Endometrial microvascular endothelial cells (primary cell): Measurements from ENCODE around the gene STK4. TPM values are rescaled to one million over a fixed set of nuclear protein-coding genes. Genes with fewer than 3 reads are reported as not detected.
"Not testable (repeated sequence)": the region's sequence is repeated elsewhere in the genome, so short reads cannot be mapped to it uniquely, and the experiment has no call there.

Experiments used
- in situ Hi-C: cut with HindIII; loops from 2 replicates; pipeline ENCODE4 v1.10.0; 2017; ENCODE audit warnings: low sequenced_read_pairs, low pct_unique_long_range_greater_than_20kb; ENCODE audit errors: inconsistent ontology term
- total RNA-seq: library from RNA; depleted of rRNA; stranded (reverse); fragments of >200 nt; gene quantifications from one replicate; pipeline ENCODE4 v1.2.3, GENCODE V29; 2015; ENCODE audit errors: inconsistent ontology term

STK4 gene
- total RNA-seq, 1 donor from 2014 or later = 13.7 TPM

DNA sequence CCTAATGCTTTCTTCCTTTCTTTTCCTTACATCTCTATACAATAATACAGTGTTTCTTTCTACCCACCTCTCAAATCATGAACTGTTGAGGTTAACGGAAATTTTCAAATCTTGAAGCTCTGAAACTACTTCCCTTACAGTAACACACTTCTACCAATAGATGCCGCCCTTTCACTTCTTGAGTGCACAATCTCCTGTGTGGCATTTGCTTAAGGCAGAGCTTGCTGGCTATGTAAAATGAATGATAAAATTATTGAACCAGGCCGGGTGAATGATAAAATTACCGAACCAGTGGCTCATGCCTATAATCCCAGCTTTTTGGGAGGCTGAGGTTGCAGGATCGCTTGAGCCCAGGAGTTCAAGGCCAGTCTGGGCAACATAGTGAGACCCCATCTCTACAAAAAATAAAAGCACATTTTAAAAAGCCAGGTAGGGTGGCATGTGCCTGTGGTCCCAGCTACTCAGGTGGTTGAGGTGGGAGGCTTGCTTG, 77.8 kb downstream of the STK4 start:
- in situ Hi-C loops = no loop called here

DNA sequence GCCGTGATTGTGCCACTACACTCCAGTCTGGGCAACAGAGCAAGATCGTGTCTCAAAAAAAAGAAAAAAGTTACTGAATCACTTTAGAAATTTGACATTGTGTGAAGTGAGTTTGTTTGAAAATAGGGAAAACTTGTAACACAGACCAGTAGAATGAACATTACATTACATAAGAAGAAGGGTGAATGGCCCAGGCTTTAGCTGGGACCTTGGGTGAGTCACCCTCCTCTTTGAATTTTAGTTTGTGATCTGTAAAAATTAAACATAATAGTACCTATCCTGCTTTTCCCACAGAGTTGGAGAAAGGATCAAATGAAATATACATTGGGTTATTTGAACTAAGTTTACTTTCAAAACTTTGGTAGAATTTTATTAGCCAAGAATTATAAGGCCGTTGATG, 78.3 kb downstream of the STK4 start:
- in situ Hi-C loops = no loop called here

DNA sequence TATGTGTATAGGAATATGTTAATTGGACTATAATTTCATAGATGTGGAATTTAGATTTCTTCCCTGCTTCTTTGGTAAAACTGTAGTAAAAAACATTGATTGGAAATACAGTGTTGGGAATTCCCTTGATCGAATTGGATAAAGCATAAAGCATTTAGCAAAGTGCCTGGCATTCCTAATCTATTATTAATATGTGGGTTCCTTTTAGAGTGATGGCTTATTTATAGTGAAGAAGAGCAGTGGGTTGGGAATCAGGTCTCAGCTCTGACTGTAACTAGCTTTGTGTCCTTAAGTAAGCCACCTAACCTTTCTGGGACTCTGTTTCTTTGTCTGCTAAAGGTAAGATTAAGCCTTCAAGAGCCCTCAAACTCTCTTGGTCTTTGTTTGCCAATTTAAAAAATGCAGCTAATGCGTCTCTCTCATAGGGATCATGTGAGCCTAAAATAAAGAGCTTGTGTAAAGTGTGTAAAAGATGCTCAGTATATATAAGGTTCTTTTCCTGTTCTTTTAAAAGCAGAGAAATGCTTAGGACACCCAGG, 81.3 kb downstream of the STK4 start:
- in situ Hi-C loops = no loop called here

DNA sequence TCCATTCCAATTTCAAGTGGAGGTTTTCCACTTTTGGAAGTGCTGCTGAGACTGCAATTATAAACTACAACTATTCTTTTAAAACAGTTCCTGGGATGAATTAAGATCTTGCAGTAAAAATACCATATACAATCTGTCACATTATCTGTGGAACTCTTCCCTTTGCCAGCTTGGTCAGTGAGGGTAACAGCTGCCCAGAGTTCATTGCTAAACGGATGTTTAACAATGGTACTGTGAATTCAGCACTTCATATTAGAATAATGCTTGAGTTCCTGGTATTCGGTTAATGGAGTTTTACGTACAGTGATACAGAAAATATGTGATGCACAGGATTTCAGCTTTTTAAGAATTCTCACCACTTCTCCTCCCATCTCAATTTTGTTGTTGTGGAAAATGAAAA, 83.1 kb downstream of the STK4 start:
- in situ Hi-C loops = no loop called here

DNA sequence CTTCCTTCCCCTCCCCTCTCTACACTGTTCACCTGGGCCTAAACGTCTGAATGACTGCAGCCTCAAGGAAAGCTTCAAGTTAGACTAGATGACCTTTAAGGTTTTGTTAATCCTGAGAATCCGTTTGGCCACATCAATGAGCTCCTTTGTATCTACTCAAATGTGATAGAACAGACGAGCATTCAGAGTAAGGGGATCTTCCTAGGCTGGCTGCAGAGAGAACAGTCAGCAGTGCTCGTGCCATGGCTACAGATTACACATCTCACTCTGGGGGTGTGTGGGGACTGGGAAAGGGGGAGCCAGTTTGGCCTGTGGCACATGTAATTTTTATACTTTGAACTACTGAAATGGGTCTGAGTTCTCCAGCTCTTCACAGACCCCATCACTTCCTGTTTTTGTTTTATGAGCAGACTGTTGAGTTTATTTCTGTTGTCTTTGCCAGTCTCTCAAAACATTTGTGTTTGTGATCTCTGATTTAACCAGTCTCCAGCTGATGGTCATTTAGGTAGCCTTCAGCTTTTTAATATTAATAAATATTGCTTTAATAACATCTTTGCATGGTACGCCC, 83.7 kb downstream of the STK4 start:
- in situ Hi-C loops = no loop called here

DNA sequence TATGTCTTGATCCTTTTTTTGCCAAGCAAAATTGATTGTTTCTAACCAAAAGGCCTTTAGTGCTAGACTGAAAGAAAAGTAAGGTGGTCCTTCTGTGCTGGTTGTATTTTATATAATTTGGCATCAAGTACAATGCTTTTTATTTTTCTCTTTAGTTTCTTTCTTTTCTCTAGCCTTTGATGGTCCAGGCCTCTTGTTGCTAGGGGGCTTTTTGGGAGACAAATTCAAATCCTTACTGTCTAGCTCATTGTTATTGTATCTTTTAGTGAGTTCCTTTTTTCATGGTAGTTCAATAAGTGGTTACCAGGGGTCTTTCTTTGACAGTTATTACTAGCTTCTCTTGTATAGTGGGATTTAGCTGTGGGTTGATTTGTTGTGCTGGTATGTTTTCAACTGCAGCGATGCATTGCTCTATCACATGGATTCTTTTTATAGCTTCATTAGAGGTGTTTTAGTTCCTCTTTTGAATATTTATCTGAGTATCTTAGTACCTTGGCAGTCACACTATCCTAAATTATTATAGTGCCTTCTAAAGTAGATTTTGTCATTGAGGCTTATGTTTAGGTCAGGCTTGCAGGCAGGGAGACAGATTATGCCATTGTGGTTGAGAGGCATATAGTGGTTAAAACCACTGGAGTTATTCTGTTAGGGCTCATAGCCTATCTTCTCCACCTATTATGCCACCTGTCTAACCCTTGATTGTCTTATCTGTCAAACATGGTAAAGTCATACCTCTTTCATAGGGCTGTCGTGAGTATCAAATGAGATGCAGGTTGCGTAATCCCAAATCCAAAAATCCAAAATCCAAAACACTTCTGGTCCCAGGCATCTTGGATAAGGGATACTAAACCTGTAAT, 85.1 kb downstream of the STK4 start:
- in situ Hi-C loops = no loop called here

DNA sequence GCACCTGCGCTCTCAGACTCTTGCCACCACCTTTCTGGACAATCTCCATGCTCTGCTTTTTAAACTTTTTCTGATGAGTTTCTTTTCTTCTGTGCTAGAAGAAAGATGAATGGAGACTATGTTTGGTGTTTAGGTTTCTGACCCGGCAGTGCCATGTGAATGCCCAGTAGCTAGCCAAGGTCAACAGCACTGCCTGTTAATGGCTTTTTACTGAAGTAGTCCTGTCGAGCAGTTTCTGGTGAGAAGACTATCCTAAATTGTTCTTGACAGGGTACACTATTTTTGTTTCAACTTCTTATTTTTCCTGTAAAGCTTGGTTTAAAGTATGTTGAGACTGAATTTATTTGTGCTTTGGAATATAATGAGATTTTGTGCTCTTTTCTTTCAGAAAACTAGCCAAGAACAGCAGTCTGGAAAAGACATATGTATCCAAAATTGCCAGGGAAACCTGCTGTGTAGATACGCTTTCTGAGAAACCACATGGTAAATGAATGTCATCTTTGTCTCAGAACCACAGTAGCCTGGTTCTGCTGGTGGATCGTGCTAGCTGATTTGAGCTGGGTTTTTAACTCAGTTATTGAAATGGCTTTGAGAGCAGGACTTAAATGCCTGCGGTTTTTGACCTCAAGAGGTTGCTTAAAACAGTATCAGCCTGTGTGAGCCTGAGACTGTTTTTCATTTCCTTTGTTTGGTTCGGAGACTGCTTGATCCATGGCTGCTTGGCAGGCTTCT, 86.6 kb downstream of the STK4 start:
- in situ Hi-C loops = no loop called here

DNA sequence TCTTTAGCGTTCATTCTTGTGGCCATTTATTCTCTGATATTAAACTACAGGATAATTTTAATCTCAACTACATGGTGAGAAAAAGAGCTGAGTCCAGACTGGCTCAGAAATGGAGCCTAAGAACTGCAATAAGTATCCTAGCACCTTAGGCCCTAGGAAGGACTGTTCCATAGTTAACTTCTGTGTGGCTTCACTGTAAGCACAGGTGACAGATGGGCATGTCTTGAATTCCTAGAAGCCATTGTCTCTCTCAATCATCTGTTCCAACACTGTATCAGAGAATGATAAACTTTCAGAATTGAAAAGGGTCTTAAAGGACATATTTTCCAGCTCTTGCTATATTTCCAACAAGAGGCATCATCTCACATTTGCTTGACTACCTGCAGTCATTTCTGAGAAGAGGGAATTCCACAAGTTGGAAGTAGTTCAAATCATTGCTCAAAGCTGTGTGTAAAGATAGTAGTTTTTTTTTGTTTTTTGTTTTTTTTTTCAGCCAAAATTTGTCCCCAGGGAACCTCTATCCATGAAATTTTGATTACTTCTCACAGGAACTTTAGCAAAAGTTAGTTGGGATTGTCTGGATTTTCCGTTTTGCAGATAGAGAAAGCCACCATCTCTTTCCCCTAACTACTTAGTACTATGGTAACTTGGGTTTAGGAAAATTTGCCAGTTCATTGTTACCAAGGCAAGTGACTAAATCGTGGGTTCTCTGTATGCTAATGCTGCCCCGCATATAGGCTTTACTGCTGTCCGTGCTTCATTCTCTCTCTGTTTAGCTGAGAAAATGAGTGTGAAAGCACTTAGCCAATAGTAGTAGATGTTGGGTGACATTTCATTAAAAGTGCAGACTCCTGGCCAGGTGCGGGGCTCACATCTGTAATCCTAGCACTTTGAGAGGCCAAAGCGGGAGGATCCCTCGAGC, 87.4 kb downstream of the STK4 start:
- in situ Hi-C loops = no loop called here

DNA sequence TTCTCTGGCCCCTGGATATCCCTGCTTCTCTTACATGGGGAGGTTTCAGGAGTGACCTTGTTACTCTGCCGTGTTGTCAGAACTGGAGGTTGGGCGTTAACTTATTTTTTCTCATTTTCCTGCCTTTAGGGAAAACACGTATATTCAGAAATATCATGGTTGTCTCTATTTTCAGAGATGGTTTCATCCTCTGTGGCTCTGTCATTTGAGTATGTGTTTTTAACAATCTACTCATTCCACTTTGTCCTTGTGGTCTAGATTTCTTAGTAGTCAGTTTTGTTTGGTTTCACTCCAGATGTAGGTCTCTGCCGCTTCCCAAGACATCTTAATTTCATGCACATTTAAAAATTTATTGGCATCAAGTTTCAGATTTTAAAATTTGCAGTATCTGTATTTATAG, 88.7 kb downstream of the STK4 start:
- in situ Hi-C loops = no loop called here

DNA sequence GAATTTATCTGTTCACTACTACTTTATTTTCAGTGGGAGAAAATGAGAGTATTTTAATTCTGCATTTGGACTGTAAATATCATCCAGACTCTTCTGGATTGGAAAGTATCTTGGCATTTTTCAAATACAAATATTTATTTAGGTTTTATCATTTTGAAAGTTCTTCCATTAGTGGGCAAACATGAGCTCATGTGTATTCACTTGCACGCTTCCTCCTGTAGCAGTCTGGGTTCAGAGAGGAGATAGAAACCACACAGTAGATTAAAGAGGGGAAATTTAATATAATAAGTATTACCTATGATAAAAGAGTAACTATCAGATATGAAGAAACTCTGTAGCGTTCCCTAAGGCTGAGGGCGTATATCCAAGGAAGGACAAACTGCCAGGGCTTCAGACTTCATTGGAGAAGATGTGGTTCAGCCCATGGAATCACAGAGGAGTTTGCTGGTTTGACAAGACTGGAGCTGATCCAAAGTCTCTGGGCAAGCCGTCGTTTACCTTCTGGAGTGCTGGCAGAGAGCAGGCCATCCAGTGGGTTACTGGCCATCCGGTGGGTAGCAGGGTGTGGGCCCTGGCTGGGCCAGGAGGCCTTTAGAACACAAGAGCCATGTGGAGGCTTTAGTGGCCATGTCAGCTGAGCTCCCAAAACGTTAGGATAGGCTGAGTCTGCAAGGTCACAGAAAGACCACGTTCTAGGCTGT, 90.3 kb downstream of the STK4 start:
- in situ Hi-C loops = no loop called here

DNA sequence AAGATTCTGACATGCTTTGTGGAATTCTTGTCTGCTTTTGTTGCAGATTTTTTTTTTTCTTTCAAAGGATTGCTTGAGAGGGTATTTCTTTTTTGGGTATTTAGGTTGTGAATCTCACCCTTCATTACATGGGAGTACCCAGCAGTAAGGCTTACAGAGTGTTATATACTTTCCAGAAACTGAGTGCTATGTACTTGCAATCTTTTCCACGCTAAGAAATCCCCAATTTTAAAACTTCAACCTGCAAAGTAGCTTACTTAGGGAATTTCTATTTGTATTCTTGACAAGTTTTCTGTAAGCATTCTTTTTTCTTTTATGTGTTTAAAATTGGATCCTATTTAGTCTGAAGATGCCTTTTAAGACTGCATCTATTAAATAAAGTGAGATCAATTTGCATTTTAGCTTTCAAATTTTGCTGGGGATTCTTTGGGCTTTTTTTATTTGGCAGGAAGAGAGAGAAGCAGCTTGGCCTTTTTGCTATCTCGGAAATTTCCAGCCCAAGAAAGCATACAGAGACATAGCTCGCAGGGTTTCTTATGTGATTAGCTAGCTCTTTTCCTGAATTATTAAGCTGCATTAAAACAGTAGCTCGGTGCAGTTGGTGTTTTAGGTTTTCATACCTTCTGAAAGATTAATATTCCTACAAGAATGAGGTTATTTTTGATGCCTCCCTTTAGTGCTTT, 92.0 kb downstream of the STK4 start:
- in situ Hi-C loops = no loop called here

DNA sequence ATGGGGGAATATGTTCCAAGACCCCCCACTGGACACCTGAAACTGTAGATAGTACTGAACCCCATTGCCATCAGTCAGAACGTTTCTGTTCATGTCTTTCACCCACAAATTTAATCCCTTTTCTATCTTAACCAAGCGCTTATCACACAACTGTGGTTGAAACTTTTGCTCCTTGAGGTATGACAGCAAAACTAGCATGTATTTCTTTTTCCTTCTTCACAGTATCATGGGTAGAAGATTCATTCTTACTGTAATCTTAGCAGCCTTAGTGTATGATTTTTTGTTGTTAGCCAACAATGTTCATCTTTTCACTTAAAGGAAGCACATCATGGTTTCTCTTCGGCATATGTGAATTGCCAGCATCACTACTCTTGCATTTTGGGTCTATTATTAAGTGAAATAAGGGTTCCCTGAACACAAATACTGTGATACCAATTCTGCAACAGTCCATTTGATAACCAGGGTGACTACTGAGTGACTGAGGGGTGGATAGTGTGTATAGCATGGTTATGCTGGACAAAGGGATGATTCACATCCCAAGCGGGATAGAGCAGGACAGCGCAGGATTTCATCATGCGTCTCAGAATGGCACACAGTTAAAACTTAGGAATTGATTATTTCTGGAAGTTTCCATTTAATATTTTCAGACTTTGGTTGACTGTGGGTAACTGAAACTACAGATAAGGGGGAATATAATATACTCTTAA, 92.9 kb downstream of the STK4 start:
- in situ Hi-C loops = no loop called here

DNA sequence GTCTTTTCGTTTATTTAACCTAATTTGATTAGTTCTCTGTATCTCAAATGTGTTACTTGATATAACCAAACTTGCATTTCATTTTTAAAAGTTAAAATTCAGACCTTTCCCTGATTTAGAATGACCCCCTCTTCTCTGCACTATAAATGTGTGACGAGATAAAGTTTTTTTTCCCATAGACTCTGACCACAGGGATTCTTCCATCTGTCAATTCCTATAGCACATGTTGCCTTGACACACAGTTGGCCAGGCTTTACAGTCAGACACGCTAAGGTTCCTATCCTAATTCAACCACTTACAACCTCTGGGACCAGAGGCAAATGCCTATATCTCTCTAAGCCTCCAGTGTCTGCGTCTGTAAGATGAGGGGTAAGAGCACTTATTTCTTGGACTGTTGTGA, 94.0 kb downstream of the STK4 start:
- in situ Hi-C loops = no loop called here

DNA sequence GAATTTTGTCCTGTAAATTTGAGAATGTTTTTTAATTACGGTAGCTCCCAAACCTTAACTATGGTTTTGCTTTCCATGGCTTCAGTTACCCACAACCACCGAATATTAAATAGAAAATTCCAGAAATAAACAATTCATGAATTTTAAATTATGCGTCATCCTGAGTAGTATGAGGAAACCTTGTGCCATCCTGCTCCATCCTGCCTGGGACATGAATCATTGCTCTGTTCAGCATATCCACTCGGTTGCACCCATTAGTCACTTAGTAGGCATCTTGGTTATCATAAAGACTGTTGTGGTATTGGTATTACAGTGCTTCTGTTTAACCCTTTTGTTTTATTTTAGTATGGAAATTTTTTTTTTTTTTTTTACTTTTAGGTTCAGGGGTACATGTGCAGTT, 94.9 kb downstream of the STK4 start:
- in situ Hi-C loops = no loop called here

DNA sequence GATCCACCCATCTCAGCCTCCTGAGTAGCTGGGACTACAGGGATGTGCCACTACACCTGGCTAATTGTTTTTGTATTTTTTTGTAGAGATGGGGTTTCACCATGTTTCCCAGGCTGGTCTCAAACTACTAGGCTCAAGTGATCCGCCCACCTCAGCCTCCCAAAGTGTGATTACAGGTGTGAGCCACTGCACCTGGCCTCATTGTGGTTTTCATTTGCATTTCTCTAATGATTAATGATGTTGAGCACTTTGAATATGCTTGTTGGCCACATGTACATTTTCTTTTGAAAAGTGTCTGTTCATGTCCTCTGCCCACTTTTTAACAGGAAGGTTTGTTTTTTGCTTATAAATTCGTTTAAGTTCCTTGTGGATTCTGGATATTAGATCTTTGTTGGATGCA, 96.8 kb downstream of the STK4 start:
- in situ Hi-C loops = not testable (repeated sequence)

DNA sequence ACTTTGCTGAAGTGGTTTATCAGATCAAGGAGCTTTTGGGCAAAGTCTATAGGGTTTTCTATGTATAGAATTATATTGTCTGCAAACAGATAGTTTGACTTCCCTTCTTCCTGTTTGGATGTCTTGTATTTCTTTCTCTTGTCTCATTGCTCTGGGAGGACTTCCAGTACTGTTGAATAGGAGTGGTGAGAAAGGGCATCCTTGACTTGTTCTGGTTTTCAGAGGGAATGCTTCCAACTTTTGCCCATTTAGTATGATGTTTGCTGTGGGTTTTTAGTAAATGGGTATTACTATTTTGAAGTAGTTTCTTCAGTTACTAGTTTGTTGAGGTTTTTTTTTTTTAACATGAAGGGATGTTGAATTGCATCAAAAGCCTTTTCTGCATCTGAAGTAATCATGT, 98.5 kb downstream of the STK4 start:
- in situ Hi-C loops = no loop called here

DNA sequence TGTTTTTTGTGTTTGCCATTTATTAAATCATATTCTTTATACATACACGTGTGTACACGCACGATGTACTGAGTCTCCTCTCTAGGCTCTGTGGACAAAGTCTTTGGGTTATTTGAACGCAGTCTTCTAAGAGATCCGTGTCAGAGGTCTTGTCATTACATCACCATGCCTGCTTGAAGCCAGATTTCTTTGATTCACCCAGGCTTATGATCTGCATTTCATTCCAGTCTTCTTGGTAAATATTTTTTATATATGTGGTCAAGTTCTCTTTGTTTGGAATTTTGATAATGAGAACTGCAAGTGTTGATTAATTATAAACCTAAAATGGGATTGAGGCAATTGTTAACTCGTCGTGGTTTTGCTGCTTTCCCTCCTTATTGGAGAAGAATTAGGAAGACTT, 100.1 kb downstream of the STK4 start:
- in situ Hi-C loops = no loop called here
